22Rv1 (cell line): ENCODE data around the gene TBX10.
"Not testable (repeated sequence)": the region's sequence is repeated elsewhere in the genome, so short reads cannot be mapped to it uniquely, and the experiment has no call there.

Experiments used
- CTCF ChIP-seq: fragments of 450-650 bp; IDR thresholded peaks from 2 replicates; pipeline ENCODE4 v1.5.1; 2017; ENCODE audit warnings: mild to moderate bottlenecking
- ZFX ChIP-seq: fragments of 450-650 bp; IDR thresholded peaks from 2 replicates; pipeline ENCODE4 v1.6.1; 2017; ENCODE audit warnings: antibody characterized with exemption, borderline replicate concordance

GRCh38 chr11:67660752-67661151, 21.2 kb upstream of the TBX10 start:
- not testable (repeated sequence) for TF ChIP-seq CTCF, ZFX
